H1 (cell line): ENCODE measurements around the gene THAP7. TPM values are rescaled to one million over a fixed set of nuclear protein-coding genes. Genes with fewer than 3 reads are reported as not detected.

Experiments used
- CTCF ChIA-PET: fragments of 300-600 bp; sonication (Branson Sonifier 250); formaldehyde crosslinking; loops from one replicate; lab custom pipeline; 2021; ENCODE audit not compliant: partially characterized antibody; lab: Charles Lee
- POLR2A ChIA-PET: fragments of 300-600 bp; sonication (Branson Sonifier 250); formaldehyde crosslinking; loops from one replicate; lab custom pipeline; 2021; ENCODE audit warnings: inconsistent platforms; ENCODE audit not compliant: partially characterized antibody; lab: Charles Lee
- DNase-seq, 2 experiments: peaks; one replicate each; pipeline versions ENCODE4 v3.0.0 to v3.0.0-alpha.2; 2010 to 2022; ENCODE audit warnings: low spot score in 2 of 2, low read depth in 1 of 2, mixed read lengths in 1 of 2
- FAIRE-seq: peaks from 2 replicates; lab custom pipeline; 2011; peaks lifted over from hg19 to GRCh38; lab: Jason Lieb, UNC
- H2AFZ ChIP-seq: 2 replicates; pipeline ENCODE4 v1.8.1; 2012; ENCODE audit warnings: low read length, inconsistent platforms
- H2AK5ac ChIP-seq: 2 replicates; pipeline ENCODE4 v1.6.1; 2013; ENCODE audit warnings: low read depth, low read length
- H2BK120ac ChIP-seq: replicated peaks from 2 replicates; pipeline ENCODE3; 2013; ENCODE audit warnings: low read depth, low read length, inconsistent platforms
- H2BK12ac ChIP-seq: 2 replicates; pipeline ENCODE4 v1.6.1; 2013; ENCODE audit warnings: low read depth, low read length
- H2BK15ac ChIP-seq: 2 replicates; pipeline ENCODE4 v1.6.1; 2013; ENCODE audit warnings: low read length
- H2BK20ac ChIP-seq: 2 replicates; pipeline ENCODE4 v1.6.1; 2013; ENCODE audit warnings: low read length
- H2BK5ac ChIP-seq: 2 replicates; pipeline ENCODE4 v1.6.1; 2013; ENCODE audit warnings: low read depth, low read length
- H3K14ac ChIP-seq: 2 replicates; pipeline ENCODE4 v1.6.1; 2013; ENCODE audit warnings: inconsistent platforms; ENCODE audit not compliant: insufficient read length
- H3K18ac ChIP-seq: 2 replicates; pipeline ENCODE4 v1.6.1; 2013; ENCODE audit warnings: low read length; ENCODE audit errors: extremely low read depth
- H3K23ac ChIP-seq: 2 replicates; pipeline ENCODE4 v1.6.1; 2013; ENCODE audit warnings: inconsistent platforms; ENCODE audit not compliant: insufficient read length
- H3K23me2 ChIP-seq: 2 replicates; pipeline ENCODE4 v1.6.1; 2013; ENCODE audit warnings: low read depth, low read length
- H3K27ac ChIP-seq: 2 replicates; pipeline ENCODE4 v1.6.1; 2011; ENCODE audit warnings: low read depth, low read length, inconsistent platforms
- H3K27me3 ChIP-seq, 4 experiments: replicated peaks in 1 of 4; 1 replicate in 1 of 4; 2 replicates in 3 of 4; pipeline versions ENCODE4 v1.6.1 to v1.8.1; 2011 to 2013; ENCODE audit warnings: low read length in 3 of 4, mild to moderate bottlenecking in 3 of 4, inconsistent platforms in 2 of 4, mixed read lengths in 2 of 4, moderate library complexity in 1 of 4; ENCODE audit not compliant: control insufficient read depth in 3 of 4, insufficient read depth in 3 of 4; ENCODE audit errors: extremely low read depth in 1 of 4
- H3K36me3 ChIP-seq, 4 experiments: 2 replicates each; pipeline versions ENCODE4 v1.6.1 to v1.8.1; 2011 to 2013; ENCODE audit warnings: mild to moderate bottlenecking in 4 of 4, low read length in 3 of 4, moderate library complexity in 2 of 4, control low read depth in 1 of 4, inconsistent platforms in 1 of 4; ENCODE audit not compliant: insufficient read depth in 4 of 4, control insufficient read depth in 2 of 4
- H3K4ac ChIP-seq: replicated peaks from 2 replicates; pipeline ENCODE3; 2013; ENCODE audit warnings: low read length, low read depth, mixed read lengths, inconsistent platforms; ENCODE audit not compliant: insufficient read length
- H3K4me1 ChIP-seq, 4 experiments: replicated peaks in 1 of 4; 1 replicate in 1 of 4; 2 replicates in 3 of 4; pipeline versions ENCODE4 v1.6.1 to v1.8.1; 2011 to 2013; ENCODE audit warnings: low read length in 3 of 4, inconsistent platforms in 2 of 4, mixed read lengths in 1 of 4; ENCODE audit not compliant: insufficient read depth in 4 of 4, control insufficient read depth in 3 of 4
- H3K4me2 ChIP-seq, 2 experiments: 2 replicates each; pipeline versions ENCODE4 v1.6.1 to v1.8.1; 2011 to 2013; ENCODE audit warnings: low read depth in 2 of 2, low read length in 2 of 2, control low read depth in 1 of 2, inconsistent platforms in 1 of 2, mild to moderate bottlenecking in 1 of 2; ENCODE audit not compliant: insufficient read depth in 1 of 2
- H3K4me3 ChIP-seq, 4 experiments: fragments of 200-600, 300-600 bp in 1 of 4; sonication (generic), shearing (Covaris generic), sonication (Bioruptor Twin) in 1 of 4; 2 replicates each; pipeline versions ENCODE4 v1.5.1 to v1.8.1; 2011 to 2016; ENCODE audit warnings: low read length in 4 of 4, low read depth in 3 of 4, control low read depth in 2 of 4, inconsistent platforms in 2 of 4, mild to moderate bottlenecking in 2 of 4, mixed read lengths in 1 of 4, moderate library complexity in 1 of 4; ENCODE audit not compliant: insufficient read depth in 2 of 4; ENCODE audit errors: extremely low read depth in 1 of 4
- H3K56ac ChIP-seq: replicated peaks from 2 replicates; pipeline ENCODE3; 2013; ENCODE audit warnings: low read depth, mild to moderate bottlenecking, mixed read lengths, low read length, inconsistent platforms; ENCODE audit not compliant: insufficient read length
- H3K79me1 ChIP-seq: 2 replicates; pipeline ENCODE4 v1.6.1; 2013; ENCODE audit warnings: low read depth, low read length, control low read depth
- H3K79me2 ChIP-seq, 2 experiments: 2 replicates each; pipeline versions ENCODE4 v1.6.1 to v1.8.1; 2012 to 2013; ENCODE audit warnings: low read length in 2 of 2, mild to moderate bottlenecking in 2 of 2, inconsistent platforms in 1 of 2; ENCODE audit not compliant: insufficient read depth in 2 of 2, control insufficient read depth in 1 of 2
- H3K9ac ChIP-seq, 4 experiments: replicated peaks in 1 of 4; 1 replicate in 1 of 4; 2 replicates in 3 of 4; pipeline versions ENCODE4 v1.6.1 to v1.8.1; 2011 to 2013; ENCODE audit warnings: low read depth in 3 of 4, low read length in 3 of 4, control low read depth in 2 of 4, mild to moderate bottlenecking in 2 of 4, moderate library complexity in 2 of 4, inconsistent platforms in 1 of 4; ENCODE audit errors: extremely low read depth in 1 of 4
- H3K9me3 ChIP-seq, 2 experiments: 2 replicates each; pipeline versions ENCODE4 v1.6.1 to v1.8.1; 2012 to 2013; ENCODE audit warnings: mild to moderate bottlenecking in 2 of 2, moderate library complexity in 2 of 2, control low read depth in 1 of 2, inconsistent platforms in 1 of 2, low read depth in 1 of 2, low read length in 1 of 2, mixed read lengths in 1 of 2; ENCODE audit not compliant: insufficient read depth in 2 of 2
- H4K20me1 ChIP-seq, 2 experiments: replicated peaks in 1 of 2; 2 replicates each; pipeline versions ENCODE3 to v1.8.1; 2011 to 2013; ENCODE audit warnings: inconsistent platforms in 2 of 2, low read length in 2 of 2, mild to moderate bottlenecking in 1 of 2; ENCODE audit not compliant: insufficient read depth in 2 of 2, control insufficient read depth in 1 of 2
- H4K5ac ChIP-seq: 2 replicates; pipeline ENCODE4 v1.6.1; 2013; ENCODE audit warnings: low read length, low read depth, mixed read lengths, inconsistent platforms; ENCODE audit not compliant: insufficient read length
- H4K8ac ChIP-seq: 2 replicates; pipeline ENCODE4 v1.8.0; 2013; ENCODE audit warnings: mild to moderate bottlenecking, moderate library complexity, low read length, inconsistent platforms; ENCODE audit not compliant: insufficient read depth; ENCODE audit errors: extremely low read depth
- H4K91ac ChIP-seq: replicated peaks from 2 replicates; pipeline ENCODE3; 2013; ENCODE audit warnings: low read length, mixed read lengths, inconsistent platforms; ENCODE audit not compliant: insufficient read length
- BCL11A ChIP-seq, 2 experiments: IDR thresholded peaks; one replicate each; pipeline ENCODE4 v1.6.1; 2011; ENCODE audit warnings: low read depth in 2 of 2, low read length in 2 of 2, mild to moderate bottlenecking in 2 of 2
- E2F6 ChIP-seq: IDR thresholded peaks from 2 replicates; pipeline ENCODE4 v1.6.1; 2012; ENCODE audit warnings: inconsistent platforms
- JUN ChIP-seq: IDR thresholded peaks from 2 replicates; pipeline ENCODE4 v1.6.1; 2011; ENCODE audit warnings: low read depth, mild to moderate bottlenecking, improper control_type of control experiment, low read length
- KDM5A ChIP-seq: fragments of 200-600 bp; IDR thresholded peaks from 2 replicates; pipeline ENCODE4 v1.7.1; 2012; ENCODE audit warnings: mild to moderate bottlenecking, low read length, inconsistent platforms, mixed read lengths
- NANOG ChIP-seq: IDR thresholded peaks from 2 replicates; pipeline ENCODE4 v1.6.1; 2011; ENCODE audit warnings: low read length, low read depth, mild to moderate bottlenecking, inconsistent platforms; ENCODE audit not compliant: insufficient read depth, poor library complexity, severe bottlenecking
- SIRT6 ChIP-seq: IDR thresholded peaks from one replicate; pipeline ENCODE4 v1.7.1; 2012; ENCODE audit warnings: low read length, inconsistent platforms
- SP1 ChIP-seq: IDR thresholded peaks from 2 replicates; pipeline ENCODE4 v1.6.1; 2011; ENCODE audit warnings: low read depth, low read length
- SP4 ChIP-seq: IDR thresholded peaks from 2 replicates; pipeline ENCODE4 v1.6.1; 2012; ENCODE audit warnings: low read length, inconsistent platforms
- TEAD4 ChIP-seq: IDR thresholded peaks from 2 replicates; pipeline ENCODE4 v1.6.1; 2012; ENCODE audit warnings: low read depth, low read length, inconsistent platforms, mixed read lengths
- WGBS, 2 experiments: shearing (Covaris generic) in 1 of 2; methylation state at CpG; one replicate each; pipeline versions ENCODE4 v1.1.6 to v1.1.7; 2013 to 2015; ENCODE audit warnings: low lambda C conversion rate in 2 of 2, mixed read lengths in 2 of 2, inconsistent platforms in 1 of 2, low coverage in 1 of 2, missing lambda C conversion rate in 1 of 2; ENCODE audit not compliant: insufficient replicate concordance in 2 of 2, insufficient coverage in 1 of 2, insufficient read length in 1 of 2; ENCODE audit errors: extremely low coverage in 1 of 2, missing lambda C conversion rate in 1 of 2; 5-methylcytosine and 5-hydroxymethylcytosine counted together
- polyA plus RNA-seq, 7 experiments: library from polyadenylated mRNA; depleted of rRNA in 3 of 7; stranded (reverse) in 5 of 7; unstranded in 2 of 7; fragments of >200 nt in 5 of 7; fragments of 200-250 nt in 2 of 7; gene quantifications; 1 replicate in 5 of 7; 2 replicates in 1 of 7; 4 replicates in 1 of 7; pipeline versions ENCODE4 v1.2.1 to v1.2.3, GENCODE V29; 2011 to 2013; ENCODE audit warnings: missing spikeins in 2 of 7, mixed read lengths in 2 of 7
- total RNA-seq: library from RNA; stranded (reverse); fragmentation: NEBNext Ultra II Directional; extraction: Animal tissue kit (Norgen Biotek cat#: 25700); gene quantifications from 2 replicates; pipeline ENCODE4 v1.2.1, GENCODE V29; 2021

The THAP7 gene
- total and polyA plus RNA-seq, 2 of the 8 experiments (the other 6 are each of a cell fraction or from before 2014, with no cell fraction given): 16.9 to 32.5 TPM

DNA sequence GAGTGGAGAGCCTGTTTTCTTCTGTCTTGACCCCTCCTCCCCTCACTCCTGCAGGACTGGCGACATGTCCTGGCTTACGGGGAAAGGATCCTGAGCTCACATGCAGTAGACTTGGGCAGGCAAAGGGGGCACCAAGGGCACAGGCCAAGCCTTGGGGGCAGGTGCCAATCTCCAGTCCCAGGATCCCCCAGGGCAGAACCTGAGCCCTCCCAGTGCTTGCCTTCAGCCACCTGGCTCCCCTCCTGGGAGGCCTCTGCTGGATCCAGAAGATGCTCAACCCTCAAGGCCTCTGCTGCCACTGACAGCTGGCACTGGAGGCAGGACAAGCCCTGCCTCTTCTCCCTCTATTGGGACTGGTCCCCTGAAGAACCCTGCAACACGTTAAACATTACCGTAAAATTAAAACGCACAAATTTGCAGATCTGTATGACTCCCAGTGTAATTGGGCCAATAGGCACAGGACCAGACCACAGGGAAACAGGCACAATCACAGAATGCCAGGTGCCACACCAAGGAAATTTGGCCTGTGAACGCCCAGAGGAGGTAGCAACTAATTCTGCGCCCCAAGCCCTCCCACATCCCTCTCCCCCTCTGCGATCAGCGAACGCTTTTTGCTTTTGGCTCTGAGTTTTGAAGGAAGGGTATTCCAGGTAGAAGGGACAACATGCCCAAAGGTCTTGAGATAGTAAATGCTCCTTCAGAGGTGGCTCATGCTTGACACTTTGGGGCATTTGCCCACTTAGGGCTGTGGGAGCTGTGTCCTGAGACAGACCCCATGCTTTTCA is 20.8 kb downstream of the THAP7 start:
- peaks cover 8% of the 10 kb centered on the region for H3K23me2 ChIP-seq
- H2BK20ac ChIP-seq: no peak overlapping the region
- no peak overlapping the region; the same call in none of the 2 replicates for H4K8ac ChIP-seq
- H3K4me2 ChIP-seq: peak overlapping the region; percentile 50 to 92
- POLR2A ChIA-PET: interaction anchor here (1.1 to 4.6 kb wide), 10 partner anchors 8 to 32 kb away, joined by 3 to 45 read pairs (median 6); partner anchors contain the start of gene THAP7
- no peak overlapping the region for H2BK12ac ChIP-seq
- H2BK120ac ChIP-seq: peak overlapping the region; percentile 36
- no peaks in the 10 kb centered on the region for H3K79me2 ChIP-seq
- H3K56ac ChIP-seq: peak overlapping the region; percentile 47
- CTCF ChIA-PET: interaction anchor here (0.8 to 2.5 kb wide), 8 partner anchors 10 to 176 kb away, joined by 3 to 10 read pairs (median 4); partner anchors contain the start of genes P2RX6 and THAP7
- no peak for FAIRE-seq
- peak overlapping the region; percentile 15 for H4K91ac ChIP-seq
- peak overlapping the region; percentile 26 to 86 (median 74) for H3K4me3 ChIP-seq
- peak overlapping the region; percentile 8; the same call in 1 of the 2 replicates for H2AK5ac ChIP-seq
- peaks cover 5 to 25% (median 8%) of the 10 kb centered on the region in 4 experiments; a peak in 6 of 7 replicates for H3K4me1 ChIP-seq
- no peaks in the 10 kb centered on the region for H3K36me3 ChIP-seq
- H3K27me3 ChIP-seq: peaks cover 0 to 14% (median 7%) of the 10 kb centered on the region in 4 experiments; a peak in 5 of 7 replicates
- H3K14ac ChIP-seq: no peak overlapping the region
- WGBS, 2 experiments: 74% methylated on average over 10 of the region's 10 CpGs; no CpG with 5 or more reads in 1 of the 2 experiments
- no peak overlapping the region for H3K23ac ChIP-seq
- H3K18ac ChIP-seq: 0 out of 2 replicates have a peak overlapping the region, but pooled peaks have one; percentile 51
- H3K9me3 ChIP-seq: peaks cover 11 to 17% of the 10 kb centered on the region in 2 experiments
- DNase-seq: no peak
- no peak overlapping the region for H3K27ac ChIP-seq
- no peak for TF ChIP-seq E2F6
- no peak for TF ChIP-seq JUN
- TF ChIP-seq KDM5A: no peak
- no peak for TF ChIP-seq SIRT6
- TF ChIP-seq BCL11A (IDR thresholded peaks at IDR 0.05; ENCODE audit: low read depth in 2 of 2, low read length in 2 of 2): no peak
- no peak for TF ChIP-seq SP1
- TF ChIP-seq NANOG: no peak
- TF ChIP-seq TEAD4: no peak
- TF ChIP-seq SP4: no peak
- H2BK5ac ChIP-seq: no peak overlapping the region
- H2AFZ ChIP-seq: no peak overlapping the region
- H3K9ac ChIP-seq: peak overlapping the region in 3 of 4 experiments; percentile 7 to 85 (median 78); a peak in 2 of 7 replicates
- H2BK15ac ChIP-seq: no peak overlapping the region
- H4K5ac ChIP-seq: peak overlapping the region; percentile 79
- peaks cover 0 to 3% of the 10 kb centered on the region in 2 experiments for H4K20me1 ChIP-seq
- H3K79me1 ChIP-seq: no peaks in the 10 kb centered on the region
- H3K4ac ChIP-seq: peak overlapping the region; percentile 24
